GM18526 (cell line): ENCODE data around the gene CHRDL2.

Experiments
- POLR2A ChIP-seq: IDR thresholded peaks from 3 replicates; pipeline ENCODE4 v1.6.1; 2011; ENCODE audit not compliant: insufficient read length; ENCODE audit errors: extremely low read depth

CHRDL2 gene

GRCh38 chr11:74646954-74647353, 84.3 kb downstream of the CHRDL2 start:
- TF ChIP-seq POLR2A = no peak
